HepG2 (cell line): ENCODE measurements around the gene ADAM19. TPM values are rescaled to one million over a fixed set of nuclear protein-coding genes. Genes with fewer than 3 reads are reported as not detected.

Experiments used
- ATAC-seq: fragments of 200-7000 bp; cut with Tn5 transposase; 3 replicates; pipeline ENCODE4 v1.9.1; 2020; ENCODE audit warnings: mild to moderate bottlenecking, moderate library complexity
- BruUV-seq: library from RNA; stranded (reverse); fragments of 400-500 nt; replicated peaks from 2 replicates; lab custom pipeline; 2021; lab: Mats Ljungman, UMichigan
- CTCF ChIA-PET: fragments of 300-600 bp; formaldehyde crosslinking; extraction: SDS; loops from one replicate; lab custom pipeline; 2021; ENCODE audit warnings: low total read pairs, inconsistent platforms, low intra/inter-chr PET ratio; lab: Yijun Ruan, JAX
- POLR2A ChIA-PET: fragments of 350-600 bp; sonication (Branson Sonifier 250); formaldehyde crosslinking; loops from one replicate; lab custom pipeline; 2020; ENCODE audit warnings: antibody characterized with exemption, inconsistent platforms; lab: Yijun Ruan, JAX
- DNase-seq: peaks from one replicate; pipeline ENCODE4 v3.0.0-alpha.2; 2015; ENCODE audit warnings: low spot score
- FAIRE-seq: peaks from 3 replicates; lab custom pipeline; 2011; peaks lifted over from hg19 to GRCh38; lab: Jason Lieb, UNC
- H2AFZ ChIP-seq: one replicate; pipeline ENCODE4 v1.6.1; 2011; ENCODE audit warnings: low read length, inconsistent platforms
- H3K27ac ChIP-seq: fragments of 300-600 bp; 3 replicates; pipeline ENCODE4 v1.8.0; 2011; ENCODE audit warnings: mixed run types, mild to moderate bottlenecking, mixed read lengths, low read length, inconsistent platforms; ENCODE audit not compliant: insufficient read depth; ENCODE audit errors: extremely low read length
- H3K27me3 ChIP-seq, 2 experiments: fragments of 200-600 bp in 1 of 2; 2 replicates in 1 of 2; 3 replicates in 1 of 2; pipeline versions ENCODE4 v1.6.0 to v1.8.0; 2011; ENCODE audit warnings: low read length in 2 of 2, mild to moderate bottlenecking in 2 of 2, moderate library complexity in 2 of 2, inconsistent platforms in 1 of 2; ENCODE audit not compliant: insufficient read depth in 2 of 2, control insufficient read depth in 1 of 2
- H3K36me3 ChIP-seq, 2 experiments: fragments of 200-600 bp in 1 of 2; replicated peaks in 1 of 2; 2 replicates in 1 of 2; 3 replicates in 1 of 2; pipeline versions ENCODE4 v1.5.1 to v1.8.0; 2011; ENCODE audit warnings: low read length in 2 of 2, inconsistent platforms in 1 of 2; ENCODE audit not compliant: insufficient read depth in 2 of 2, control insufficient read depth in 1 of 2
- H3K4me1 ChIP-seq: 2 replicates; pipeline ENCODE4 v1.5.1; 2012; ENCODE audit warnings: low read length, inconsistent platforms; ENCODE audit not compliant: insufficient read depth
- H3K4me2 ChIP-seq: 2 replicates; pipeline ENCODE4 v1.6.0; 2011; ENCODE audit warnings: low read depth, low read length, inconsistent platforms
- H3K4me3 ChIP-seq, 3 experiments: fragments of 200-600 bp in 1 of 3; sonication (generic), shearing (Covaris generic) in 1 of 3; replicated peaks in 1 of 3; 2 replicates each; pipeline ENCODE4 v1.5.1; 2011 to 2016; ENCODE audit warnings: low read length in 3 of 3, inconsistent platforms in 2 of 3, low read depth in 2 of 3, mild to moderate bottlenecking in 2 of 3, control low read depth in 1 of 3, mixed read lengths in 1 of 3; ENCODE audit not compliant: insufficient read depth in 1 of 3
- H3K79me2 ChIP-seq: one replicate; pipeline ENCODE4 v1.6.1; 2011; ENCODE audit warnings: low read length, inconsistent platforms; ENCODE audit not compliant: insufficient read depth
- H3K9ac ChIP-seq: 2 replicates; pipeline ENCODE4 v1.6.0; 2011; ENCODE audit warnings: mild to moderate bottlenecking, low read depth, low read length, inconsistent platforms; ENCODE audit not compliant: insufficient read depth
- H3K9me3 ChIP-seq: 2 replicates; pipeline ENCODE4 v1.5.1; 2012; ENCODE audit warnings: mild to moderate bottlenecking, low read length
- H4K20me1 ChIP-seq: 2 replicates; pipeline ENCODE4 v1.6.0; 2011; ENCODE audit warnings: inconsistent platforms, mild to moderate bottlenecking, low read length, moderate library complexity; ENCODE audit not compliant: insufficient read depth
- DPF2 ChIP-seq: sonication (generic); formaldehyde crosslinking; IDR thresholded peaks from 2 replicates; pipeline ENCODE4 v1.4.0; 2020; ENCODE audit warnings: mild to moderate bottlenecking, low read depth, missing genetic modification reagents, borderline replicate concordance
- HES4 ChIP-seq: sonication (generic); formaldehyde crosslinking; IDR thresholded peaks from 2 replicates; pipeline ENCODE4 v1.9.0; 2021; ENCODE audit warnings: mild to moderate bottlenecking, missing genetic modification reagents, borderline replicate concordance
- TGIF2 ChIP-seq: IDR thresholded peaks from 2 replicates; pipeline ENCODE4 v1.6.1; 2016; ENCODE audit warnings: control low read depth, missing compliant biosample characterization
- ZNF260 ChIP-seq: sonication (generic); formaldehyde crosslinking; IDR thresholded peaks from 2 replicates; pipeline ENCODE4 v1.4.0; 2020; ENCODE audit warnings: missing genetic modification reagents, low read depth, mild to moderate bottlenecking, borderline replicate concordance
- ZNF362 ChIP-seq: sonication (generic); formaldehyde crosslinking; IDR thresholded peaks from 2 replicates; pipeline ENCODE4 v1.4.0; 2020; ENCODE audit warnings: missing genetic modification reagents, mild to moderate bottlenecking, borderline replicate concordance
- ZNF564 ChIP-seq: sonication (generic); formaldehyde crosslinking; IDR thresholded peaks from 2 replicates; pipeline ENCODE4 v1.8.1; 2023; ENCODE audit warnings: mild to moderate bottlenecking, missing genetic modification reagents
- WGBS: methylation state at CpG from one replicate; pipeline ENCODE4 v1.1.6; 2017; ENCODE audit warnings: low lambda C conversion rate; 5-methylcytosine and 5-hydroxymethylcytosine counted together
- in situ Hi-C: cut with HindIII; loops from 2 replicates; pipeline ENCODE4 v1.10.0; 2017; ENCODE audit warnings: low pct_unique_long_range_greater_than_20kb; ENCODE audit not compliant: extremely low pct_ligation_motif_present
- intact Hi-C: fragments of 100-400 bp; cut with micrococcal nuclease; formaldehyde crosslinking; loops from one replicate; pipeline ENCODE4 v1.10.0; 2022; ENCODE audit not compliant: unreplicated experiment
- polyA plus RNA-seq, 8 experiments: library from polyadenylated mRNA; depleted of rRNA in 3 of 8; stranded (reverse) in 7 of 8; unstranded in 1 of 8; fragments of >200 nt; fragmentation: Illumina TruSeq in 4 of 8; extraction: Trizol in 4 of 8; gene quantifications; 2 replicates each; pipeline versions ENCODE4 v1.2.1 to v1.2.3, GENCODE V29; 2011 to 2016; ENCODE audit warnings: low read depth in 4 of 8, missing spikeins in 1 of 8, mixed read lengths in 1 of 8; ENCODE audit not compliant: insufficient read depth in 1 of 8
- total RNA-seq, 5 experiments: library from RNA; depleted of rRNA; stranded (reverse); fragments of >200 nt; fragmentation: Illumina TruSeq; extraction: Trizol; gene quantifications; 2 replicates each; pipeline ENCODE4 v1.2.3, GENCODE V29; 2016; ENCODE audit warnings: low read depth in 1 of 5
- TF ChIP-seq, protein P1 (sequence below): IDR thresholded peaks from 2 replicates; pipeline ENCODE4 v1.6.1; 2016; ENCODE audit warnings: missing genetic modification reagents, missing compliant biosample characterization

ADAM19 gene
- total and polyA plus RNA-seq, 2 of the 13 experiments (the other 11 are each of a cell fraction or from before 2014, with no cell fraction given) = 0.38 to 0.74 TPM

GRCh38 chr5:157518963-157519362 is 56.6 kb downstream of the ADAM19 start:
- Histone ChIP-seq H3K4me1 (no peaks in the 10 kb centered on the region), H3K27ac (no peak overlapping the region), H3K36me3 (no peaks in the 10 kb centered on the region), H3K27me3 (no peaks in the 10 kb centered on the region), H4K20me1 (no peaks in the 10 kb centered on the region), H2AFZ (no peak overlapping the region), H3K9ac (no peak overlapping the region), H3K4me3 (no peak overlapping the region)
- no TSS peak for BruUV-seq
- ATAC-seq = no peak
- WGBS = 86% methylated on average over 6 of the region's 6 CpGs
- CTCF ChIA-PET = no interaction called here
- in situ Hi-C loops (no loop called here), intact Hi-C loops (no loop called here)
- no peak for DNase-seq
- TF ChIP-seq, protein P1, sequence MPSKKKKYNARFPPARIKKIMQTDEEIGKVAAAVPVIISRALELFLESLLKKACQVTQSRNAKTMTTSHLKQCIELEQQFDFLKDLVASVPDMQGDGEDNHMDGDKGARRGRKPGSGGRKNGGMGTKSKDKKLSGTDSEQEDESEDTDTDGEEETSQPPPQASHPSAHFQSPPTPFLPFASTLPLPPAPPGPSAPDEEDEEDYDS = no peak
- TF ChIP-seq ZNF260 (no peak), ZNF564 (CRISPR knock-in tag) (no peak), HES4 (CRISPR knock-in tag) (no peak), ZNF362 (no peak), DPF2 (CRISPR knock-in tag) (no peak), TGIF2 (CRISPR knock-in tag) (no peak)
- TF ChIP-seq, all 625 proteins: peak for 0
- Histone ChIP-seq H3K4me2 (no peak overlapping the region), H3K9me3 (no peaks in the 10 kb centered on the region), H3K79me2 (no peaks in the 10 kb centered on the region)
- no peak for FAIRE-seq
- POLR2A ChIA-PET = no interaction called here
